Endometrial microvascular endothelial cells (primary cell): ENCODE results near the gene C10orf143. TPM values are rescaled to one million over a fixed set of nuclear protein-coding genes. Genes with fewer than 3 reads are reported as not detected.

Experiments used
- in situ Hi-C: cut with HindIII; loops from 2 replicates; pipeline ENCODE4 v1.10.0; 2017; ENCODE audit warnings: low sequenced_read_pairs, low pct_unique_long_range_greater_than_20kb; ENCODE audit errors: inconsistent ontology term
- total RNA-seq: library from RNA; depleted of rRNA; stranded (reverse); fragments of >200 nt; gene quantifications from one replicate; pipeline ENCODE4 v1.2.3, GENCODE V29; 2015; ENCODE audit errors: inconsistent ontology term

C10orf143 gene
- total RNA-seq, 1 donor from 2014 or later = 0.37 TPM

GRCh38 chr10:130022086-130022485 lies 88.5 kb downstream of the C10orf143 start:
- in situ Hi-C loops = no loop called here

GRCh38 chr10:130021383-130021950 lies 89.2 kb downstream of the C10orf143 start:
- in situ Hi-C loops = no loop called here

GRCh38 chr10:130020651-130021382 lies 89.8 kb downstream of the C10orf143 start:
- in situ Hi-C loops = no loop called here

DNA sequence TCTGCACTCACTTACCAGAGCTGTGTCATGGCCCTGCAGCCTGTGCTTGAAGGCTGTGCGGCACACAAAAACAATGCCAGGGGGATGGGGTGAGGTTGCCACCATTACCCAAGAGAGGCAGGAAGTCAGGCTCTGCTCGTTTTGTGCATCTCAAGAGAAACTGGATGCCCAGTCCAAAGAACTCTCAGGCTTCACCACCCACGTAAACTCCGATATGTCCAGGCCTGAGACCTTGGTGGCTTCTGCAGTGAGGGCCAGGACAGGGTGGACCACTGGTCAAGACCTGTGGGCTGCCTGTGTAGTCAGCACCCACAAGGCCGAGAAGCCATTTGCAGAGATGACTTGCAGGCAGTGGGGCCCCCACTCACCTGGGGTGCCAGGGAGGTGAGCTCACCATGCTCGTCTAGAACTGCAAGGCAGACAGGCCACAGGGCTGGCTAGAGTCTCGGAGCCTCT lies 91.9 kb downstream of the C10orf143 start:
- in situ Hi-C loops = no loop called here

- in situ Hi-C loops = no loop called here
Measured at GRCh38 chr10:130018265-130018664, 92.4 kb downstream of the C10orf143 start.

DNA sequence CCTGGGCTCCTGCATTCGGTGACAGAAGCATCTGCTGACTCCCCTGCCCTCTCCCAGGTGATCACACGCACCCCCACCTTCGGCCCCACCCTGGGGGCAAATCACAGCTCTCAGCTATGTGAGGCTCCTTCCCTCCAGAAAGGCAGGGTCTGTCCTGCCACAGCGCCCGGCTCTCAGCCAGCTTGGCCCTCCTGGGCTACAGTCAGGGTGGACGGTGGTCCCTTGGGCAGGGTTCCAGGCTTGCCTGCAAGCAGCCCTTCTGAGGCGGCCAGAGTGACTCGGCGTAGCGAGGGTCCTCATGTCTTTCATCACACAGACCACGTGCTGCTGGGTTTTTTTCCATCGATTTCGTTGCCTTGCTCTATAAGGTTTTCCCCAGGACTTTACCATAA lies 93.0 kb downstream of the C10orf143 start:
- in situ Hi-C loops = no loop called here

GRCh38 chr10:130016993-130017630 lies 93.5 kb downstream of the C10orf143 start:
- in situ Hi-C loops = no loop called here

DNA sequence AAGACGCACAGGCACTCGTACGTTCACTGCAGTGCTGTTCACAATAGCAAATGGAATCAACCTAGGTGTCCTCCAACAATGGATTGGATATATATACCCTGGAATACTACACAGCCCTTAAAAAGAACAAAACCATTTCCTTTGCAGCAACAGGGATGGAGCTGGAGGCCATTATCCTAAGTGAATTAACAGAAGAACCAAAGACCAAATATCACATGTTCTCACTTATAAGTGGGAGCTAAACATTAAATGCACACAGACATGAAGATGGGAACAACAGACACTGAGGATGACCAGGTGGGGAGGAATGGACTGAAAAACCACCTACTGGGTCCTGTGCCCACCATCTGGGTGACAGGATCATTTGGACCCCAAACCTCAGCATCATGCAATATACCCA lies 94.5 kb downstream of the C10orf143 start:
- in situ Hi-C loops = no loop called here

- in situ Hi-C loops = no loop called here
Measured at GRCh38 chr10:130015075-130015695, 95.4 kb downstream of the C10orf143 start.

- in situ Hi-C loops = no loop called here
Measured at GRCh38 chr10:130014263-130015074, 96.2 kb downstream of the C10orf143 start.

Other genes with a start within 250 kb of the C10orf143 start
- 0.74 TPM for gene EBF3, start 146.6 kb downstream of the C10orf143 start, total RNA-seq
- gene GLRX3, start 25.6 kb upstream of the C10orf143 start, total RNA-seq = 129 TPM